OCI-LY1 (cell line): ENCODE measurements around the gene GPR75.

Source experiments
- H2AFZ ChIP-seq: fragments of 200-600 bp; sonication (generic), shearing (Covaris generic); 2 replicates; pipeline ENCODE4 v1.6.0; 2014; ENCODE audit warnings: antibody characterized with exemption, mild to moderate bottlenecking, low read length
- H3F3A ChIP-seq: fragments of 200-600 bp; sonication (generic), shearing (Covaris generic); 2 replicates; pipeline ENCODE4 v1.6.0; 2014; ENCODE audit warnings: mild to moderate bottlenecking, antibody characterized with exemption, low read length, moderate library complexity; ENCODE audit not compliant: insufficient read depth
- H3K27ac ChIP-seq: fragments of 200-600 bp; sonication (generic); 2 replicates; pipeline ENCODE4 v1.5.1; 2014; ENCODE audit warnings: low read length, mixed run types, mild to moderate bottlenecking, low read depth; ENCODE audit not compliant: poor library complexity, severe bottlenecking
- H3K27me3 ChIP-seq: fragments of 200-600 bp; sonication (generic); 2 replicates; pipeline ENCODE4 v1.6.0; 2014; ENCODE audit warnings: antibody characterized with exemption, mild to moderate bottlenecking, low read length, moderate library complexity; ENCODE audit not compliant: insufficient read depth
- H3K36me3 ChIP-seq: fragments of 200-600 bp; sonication (generic); 2 replicates; pipeline ENCODE4 v1.6.1; 2014; ENCODE audit warnings: mild to moderate bottlenecking, antibody characterized with exemption, low read length, moderate library complexity, mixed read lengths; ENCODE audit not compliant: insufficient read depth
- H3K4me1 ChIP-seq: fragments of 200-600 bp; sonication (generic); 2 replicates; pipeline ENCODE4 v1.5.1; 2014; ENCODE audit warnings: mild to moderate bottlenecking, low read length, moderate library complexity; ENCODE audit not compliant: insufficient read depth, severe bottlenecking
- H3K4me2 ChIP-seq: fragments of 200-600 bp; sonication (generic), shearing (Covaris generic); 2 replicates; pipeline ENCODE4 v1.6.1; 2014; ENCODE audit warnings: low read length
- H3K4me3 ChIP-seq: fragments of 200-600 bp; sonication (generic); 2 replicates; pipeline ENCODE4 v1.5.1; 2014; ENCODE audit warnings: low read length, low read depth, mild to moderate bottlenecking, mixed read lengths; ENCODE audit not compliant: poor library complexity, severe bottlenecking
- H3K79me2 ChIP-seq: fragments of 200-600 bp; shearing (Covaris generic); 2 replicates; pipeline ENCODE4 v1.6.1; 2016; ENCODE audit warnings: mixed run types, low read length, mixed read lengths; ENCODE audit not compliant: insufficient read depth
- H3K9ac ChIP-seq: fragments of 200-600 bp; sonication (generic), shearing (Covaris generic); 2 replicates; pipeline ENCODE4 v1.6.1; 2014; ENCODE audit warnings: mild to moderate bottlenecking, low read length, mixed read lengths
- H3K9me2 ChIP-seq: fragments of 200-600 bp; sonication (generic), shearing (Covaris generic); 2 replicates; pipeline ENCODE4 v1.6.1; 2014; ENCODE audit warnings: low read depth, mild to moderate bottlenecking, low read length, mixed read lengths
- H3K9me3 ChIP-seq: fragments of 200-600 bp; shearing (Covaris generic); 2 replicates; pipeline ENCODE4 v1.6.1; 2014; ENCODE audit warnings: low read length, mixed read lengths
- H4K20me1 ChIP-seq: fragments of 200-600 bp; sonication (generic), shearing (Covaris generic); 2 replicates; pipeline ENCODE4 v1.6.0; 2016; ENCODE audit warnings: mild to moderate bottlenecking, low read length; ENCODE audit not compliant: insufficient read depth
- EZH2 ChIP-seq: fragments of 200-600 bp; sonication (generic), shearing (Covaris generic); IDR thresholded peaks from 2 replicates; pipeline ENCODE4 v1.8.0; 2017; ENCODE audit warnings: borderline replicate concordance, mixed run types, mild to moderate bottlenecking, antibody characterized with exemption, low read length, moderate library complexity, mixed read lengths
- TF ChIP-seq, protein P1 (sequence below): fragments of 200-600 bp; sonication (generic), shearing (Covaris generic); IDR thresholded peaks from 2 replicates; pipeline ENCODE4 v1.5.1; 2017; ENCODE audit warnings: mild to moderate bottlenecking, antibody characterized with exemption, low read length, moderate library complexity, mixed read lengths

Gene GPR75

DNA sequence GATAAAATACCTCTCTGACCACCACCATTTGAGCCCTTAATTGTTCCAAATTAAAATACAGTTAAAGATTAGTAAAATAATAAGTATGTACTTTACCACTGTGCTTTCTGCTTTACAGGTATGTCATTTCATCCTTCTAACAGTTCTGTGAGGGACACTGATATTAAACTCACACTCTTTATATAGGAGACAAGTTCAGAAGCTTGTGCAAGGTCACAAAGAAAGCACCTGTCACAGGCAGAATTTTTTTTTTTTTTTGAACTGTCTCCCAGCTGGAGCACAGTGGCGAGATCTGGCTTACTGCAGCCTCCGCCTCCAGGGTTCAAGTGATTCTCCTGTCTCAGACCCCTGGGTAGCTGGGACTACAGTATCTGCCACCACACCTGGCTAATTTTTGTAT, 21.6 kb upstream of the GPR75 start:
- no peaks in the 10 kb centered on the region for H4K20me1 ChIP-seq
- no peaks in the 10 kb centered on the region for H3K79me2 ChIP-seq
- no peaks in the 10 kb centered on the region for H3K9me2 ChIP-seq
- no peak overlapping the region for H3K9ac ChIP-seq
- H3K4me3 ChIP-seq, result no peak overlapping the region
- H3K27me3 ChIP-seq, result no peaks in the 10 kb centered on the region
- peaks cover 92% of the 10 kb centered on the region for H3K36me3 ChIP-seq
- H3F3A ChIP-seq, result no peaks in the 10 kb centered on the region
- no peak overlapping the region for H3K27ac ChIP-seq
- TF ChIP-seq, protein P1, sequence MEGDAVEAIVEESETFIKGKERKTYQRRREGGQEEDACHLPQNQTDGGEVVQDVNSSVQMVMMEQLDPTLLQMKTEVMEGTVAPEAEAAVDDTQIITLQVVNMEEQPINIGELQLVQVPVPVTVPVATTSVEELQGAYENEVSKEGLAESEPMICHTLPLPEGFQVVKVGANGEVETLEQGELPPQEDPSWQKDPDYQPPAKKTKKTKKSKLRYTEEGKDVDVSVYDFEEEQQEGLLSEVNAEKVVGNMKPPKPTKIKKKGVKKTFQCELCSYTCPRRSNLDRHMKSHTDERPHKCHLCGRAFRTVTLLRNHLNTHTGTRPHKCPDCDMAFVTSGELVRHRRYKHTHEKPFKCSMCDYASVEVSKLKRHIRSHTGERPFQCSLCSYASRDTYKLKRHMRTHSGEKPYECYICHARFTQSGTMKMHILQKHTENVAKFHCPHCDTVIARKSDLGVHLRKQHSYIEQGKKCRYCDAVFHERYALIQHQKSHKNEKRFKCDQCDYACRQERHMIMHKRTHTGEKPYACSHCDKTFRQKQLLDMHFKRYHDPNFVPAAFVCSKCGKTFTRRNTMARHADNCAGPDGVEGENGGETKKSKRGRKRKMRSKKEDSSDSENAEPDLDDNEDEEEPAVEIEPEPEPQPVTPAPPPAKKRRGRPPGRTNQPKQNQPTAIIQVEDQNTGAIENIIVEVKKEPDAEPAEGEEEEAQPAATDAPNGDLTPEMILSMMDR, result no peak
- no peak for TF ChIP-seq EZH2
- no peaks in the 10 kb centered on the region for H3K9me3 ChIP-seq
- no peak overlapping the region for H2AFZ ChIP-seq
- no peak overlapping the region for H3K4me2 ChIP-seq
- H3K4me1 ChIP-seq, result no peaks in the 10 kb centered on the region

DNA sequence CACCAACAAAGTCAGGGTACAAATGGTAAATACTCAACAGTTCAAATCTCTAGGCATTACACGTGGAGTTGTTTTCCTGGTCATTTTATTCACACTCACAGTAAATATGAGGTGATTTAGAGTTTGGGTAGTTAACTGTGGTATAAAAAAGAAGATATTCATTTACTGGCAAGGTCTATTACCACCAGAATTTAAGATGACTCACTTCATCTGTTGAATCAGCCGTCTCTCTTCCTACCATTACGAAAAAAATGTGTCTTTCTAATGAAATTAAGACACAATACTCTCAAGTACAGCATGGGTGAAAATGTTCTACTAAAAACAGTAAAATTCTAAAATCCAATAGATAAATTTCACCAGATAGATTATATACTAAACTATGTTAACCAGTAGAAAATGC, 21.0 kb upstream of the GPR75 start:
- H3K27ac ChIP-seq, result no peak overlapping the region
- no peaks in the 10 kb centered on the region for H3K4me1 ChIP-seq
- no peaks in the 10 kb centered on the region for H3K79me2 ChIP-seq
- H3K9me2 ChIP-seq, result no peaks in the 10 kb centered on the region
- no peak overlapping the region for H3K9ac ChIP-seq
- no peaks in the 10 kb centered on the region for H3F3A ChIP-seq
- H3K4me3 ChIP-seq, result no peak overlapping the region
- H2AFZ ChIP-seq, result no peak overlapping the region
- H3K4me2 ChIP-seq, result no peak overlapping the region
- no peaks in the 10 kb centered on the region for H3K9me3 ChIP-seq
- H4K20me1 ChIP-seq, result no peaks in the 10 kb centered on the region
- H3K36me3 ChIP-seq, result peaks cover 92% of the 10 kb centered on the region
- H3K27me3 ChIP-seq, result no peaks in the 10 kb centered on the region
- no peak for TF ChIP-seq EZH2
- TF ChIP-seq, protein P1, result no peak

DNA sequence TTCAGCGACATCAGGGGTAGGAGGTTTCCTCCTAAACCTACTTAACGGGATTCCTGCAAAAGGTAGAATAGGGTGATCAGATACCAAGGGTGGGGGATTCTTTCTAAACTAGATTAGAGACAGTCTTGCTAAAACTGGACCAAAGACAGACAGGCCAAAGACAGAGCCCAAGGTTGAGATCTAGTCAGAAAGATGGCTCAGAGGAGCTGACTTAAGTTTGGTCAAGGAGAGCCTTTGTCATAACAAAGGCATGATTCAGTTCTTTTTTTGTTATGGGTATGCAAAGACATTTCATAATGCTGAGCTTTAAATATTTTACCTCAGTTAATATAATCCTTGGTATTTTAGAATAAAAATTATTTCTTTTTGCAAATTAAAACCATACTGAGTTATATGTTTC, 17.8 kb upstream of the GPR75 start:
- no peaks in the 10 kb centered on the region for H3K9me3 ChIP-seq
- H2AFZ ChIP-seq, result no peak overlapping the region
- H3K9ac ChIP-seq, result no peak overlapping the region
- no peaks in the 10 kb centered on the region for H3K4me1 ChIP-seq
- no peak for TF ChIP-seq EZH2
- TF ChIP-seq, protein P1, result no peak
- H3K27me3 ChIP-seq, result no peaks in the 10 kb centered on the region
- H3K4me2 ChIP-seq, result no peak overlapping the region
- H4K20me1 ChIP-seq, result no peaks in the 10 kb centered on the region
- H3K27ac ChIP-seq, result no peak overlapping the region
- peaks cover 91% of the 10 kb centered on the region for H3K36me3 ChIP-seq
- no peak overlapping the region for H3K4me3 ChIP-seq
- no peaks in the 10 kb centered on the region for H3F3A ChIP-seq
- H3K9me2 ChIP-seq, result no peaks in the 10 kb centered on the region
- H3K79me2 ChIP-seq, result no peaks in the 10 kb centered on the region
